CD1c-positive myeloid dendritic cell (primary cell): ENCODE measurements around the gene SCPEP1.

Experiments used
- DNase-seq: peaks from one replicate; pipeline ENCODE4 v3.0.0-alpha.2; 2016; ENCODE audit errors: extremely low spot score

Gene SCPEP1

GRCh38 chr17:57043276-57043675 lies 65.3 kb downstream of the SCPEP1 start:
- no peak for DNase-seq

GRCh38 chr17:57044976-57045867 lies 67.3 kb downstream of the SCPEP1 start:
- DNase-seq = peak; percentile 11

GRCh38 chr17:57045868-57046704 lies 68.2 kb downstream of the SCPEP1 start:
- DNase-seq = peak; percentile 87

GRCh38 chr17:57046749-57047148 lies 68.8 kb downstream of the SCPEP1 start:
- DNase-seq = peak; percentile 76

GRCh38 chr17:57048096-57048495 lies 70.2 kb downstream of the SCPEP1 start:
- DNase-seq = no peak

- no peak for DNase-seq
Observed at GRCh38 chr17:57050306-57050705, 72.4 kb downstream of the SCPEP1 start.

- DNase-seq = no peak
Observed at GRCh38 chr17:57051886-57052361, 74.0 kb downstream of the SCPEP1 start.
